Osteoblast (primary cell): ENCODE data around the gene ZNF101. TPM values are rescaled to one million over a fixed set of nuclear protein-coding genes. Genes with fewer than 3 reads are reported as not detected.

Experiments
- DNase-seq: peaks from one replicate; pipeline ENCODE4 v3.0.0; 2011; ENCODE audit warnings: low spot score, mixed read lengths; ENCODE audit not compliant: insufficient read length; ENCODE audit errors: missing footprints
- H2AFZ ChIP-seq: 2 replicates; pipeline ENCODE4 v1.6.0; 2011; ENCODE audit warnings: mild to moderate bottlenecking, low read length
- H3K27ac ChIP-seq: 2 replicates; pipeline ENCODE4 v1.5.1; 2011; ENCODE audit warnings: mild to moderate bottlenecking, low read depth, low read length, moderate library complexity
- H3K27me3 ChIP-seq: 2 replicates; pipeline ENCODE4 v1.6.0; 2012; ENCODE audit warnings: mild to moderate bottlenecking, control low read depth, inconsistent platforms, low read length, moderate library complexity; ENCODE audit not compliant: insufficient read depth
- H3K36me3 ChIP-seq: 2 replicates; pipeline ENCODE4 v1.5.1; 2011; ENCODE audit warnings: mild to moderate bottlenecking, low read length, control low read depth, moderate library complexity; ENCODE audit not compliant: insufficient read depth
- H3K4me1 ChIP-seq: 2 replicates; pipeline ENCODE4 v1.5.1; 2011; ENCODE audit warnings: mild to moderate bottlenecking, low read length, control low read depth, moderate library complexity; ENCODE audit not compliant: insufficient read depth
- H3K4me2 ChIP-seq: 2 replicates; pipeline ENCODE4 v1.6.0; 2011; ENCODE audit warnings: mild to moderate bottlenecking, low read length; ENCODE audit not compliant: insufficient read depth
- H3K4me3 ChIP-seq: fragments of 200-600 bp; sonication (generic); 3 replicates; pipeline ENCODE4 v1.5.1; 2012; ENCODE audit warnings: mild to moderate bottlenecking, low read length, inconsistent platforms; ENCODE audit not compliant: insufficient read depth
- H3K79me2 ChIP-seq: 2 replicates; pipeline ENCODE4 v1.6.0; 2012; ENCODE audit warnings: mild to moderate bottlenecking, low read length, control low read depth, inconsistent platforms; ENCODE audit not compliant: insufficient read depth
- H3K9me3 ChIP-seq: 2 replicates; pipeline ENCODE4 v1.5.1; 2011; ENCODE audit warnings: low read depth, low read length, control low read depth
- H4K20me1 ChIP-seq: 2 replicates; pipeline ENCODE4 v1.6.0; 2012; ENCODE audit warnings: mild to moderate bottlenecking, low read length, control low read depth; ENCODE audit not compliant: insufficient read depth
- total RNA-seq: library from RNA; depleted of rRNA; stranded (reverse); fragments of >200 nt; gene quantifications from 2 replicates; pipeline ENCODE4 v1.2.3, GENCODE V29; 2012
- TF ChIP-seq, protein P1 (sequence below): IDR thresholded peaks from 2 replicates; pipeline ENCODE4 v1.5.1; 2011; ENCODE audit warnings: mild to moderate bottlenecking, low read depth, low read length, moderate library complexity; ENCODE audit errors: extremely low read depth

The ZNF101 gene
- total RNA-seq, 1 donor: 7.2 TPM

GRCh38 chr19:19636573-19637185, 32.0 kb upstream of the ZNF101 start:
- Histone ChIP-seq H3K9me3 (no peaks in the 10 kb centered on the region), H3K4me2 (no peak overlapping the region), H3K79me2 (no peaks in the 10 kb centered on the region), H3K27ac (no peak overlapping the region), H4K20me1 (no peaks in the 10 kb centered on the region), H3K27me3 (no peaks in the 10 kb centered on the region), H2AFZ (no peak overlapping the region), H3K36me3 (peaks cover 36% of the 10 kb centered on the region), H3K4me3 (no peak overlapping the region), H3K4me1 (no peaks in the 10 kb centered on the region)
- TF ChIP-seq, protein P1, sequence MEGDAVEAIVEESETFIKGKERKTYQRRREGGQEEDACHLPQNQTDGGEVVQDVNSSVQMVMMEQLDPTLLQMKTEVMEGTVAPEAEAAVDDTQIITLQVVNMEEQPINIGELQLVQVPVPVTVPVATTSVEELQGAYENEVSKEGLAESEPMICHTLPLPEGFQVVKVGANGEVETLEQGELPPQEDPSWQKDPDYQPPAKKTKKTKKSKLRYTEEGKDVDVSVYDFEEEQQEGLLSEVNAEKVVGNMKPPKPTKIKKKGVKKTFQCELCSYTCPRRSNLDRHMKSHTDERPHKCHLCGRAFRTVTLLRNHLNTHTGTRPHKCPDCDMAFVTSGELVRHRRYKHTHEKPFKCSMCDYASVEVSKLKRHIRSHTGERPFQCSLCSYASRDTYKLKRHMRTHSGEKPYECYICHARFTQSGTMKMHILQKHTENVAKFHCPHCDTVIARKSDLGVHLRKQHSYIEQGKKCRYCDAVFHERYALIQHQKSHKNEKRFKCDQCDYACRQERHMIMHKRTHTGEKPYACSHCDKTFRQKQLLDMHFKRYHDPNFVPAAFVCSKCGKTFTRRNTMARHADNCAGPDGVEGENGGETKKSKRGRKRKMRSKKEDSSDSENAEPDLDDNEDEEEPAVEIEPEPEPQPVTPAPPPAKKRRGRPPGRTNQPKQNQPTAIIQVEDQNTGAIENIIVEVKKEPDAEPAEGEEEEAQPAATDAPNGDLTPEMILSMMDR: no peak
- DNase-seq: peak; percentile 87

GRCh38 chr19:19637186-19637522, 31.5 kb upstream of the ZNF101 start:
- H3K9me3 ChIP-seq: no peaks in the 10 kb centered on the region
- TF ChIP-seq, protein P1: no peak

DNA sequence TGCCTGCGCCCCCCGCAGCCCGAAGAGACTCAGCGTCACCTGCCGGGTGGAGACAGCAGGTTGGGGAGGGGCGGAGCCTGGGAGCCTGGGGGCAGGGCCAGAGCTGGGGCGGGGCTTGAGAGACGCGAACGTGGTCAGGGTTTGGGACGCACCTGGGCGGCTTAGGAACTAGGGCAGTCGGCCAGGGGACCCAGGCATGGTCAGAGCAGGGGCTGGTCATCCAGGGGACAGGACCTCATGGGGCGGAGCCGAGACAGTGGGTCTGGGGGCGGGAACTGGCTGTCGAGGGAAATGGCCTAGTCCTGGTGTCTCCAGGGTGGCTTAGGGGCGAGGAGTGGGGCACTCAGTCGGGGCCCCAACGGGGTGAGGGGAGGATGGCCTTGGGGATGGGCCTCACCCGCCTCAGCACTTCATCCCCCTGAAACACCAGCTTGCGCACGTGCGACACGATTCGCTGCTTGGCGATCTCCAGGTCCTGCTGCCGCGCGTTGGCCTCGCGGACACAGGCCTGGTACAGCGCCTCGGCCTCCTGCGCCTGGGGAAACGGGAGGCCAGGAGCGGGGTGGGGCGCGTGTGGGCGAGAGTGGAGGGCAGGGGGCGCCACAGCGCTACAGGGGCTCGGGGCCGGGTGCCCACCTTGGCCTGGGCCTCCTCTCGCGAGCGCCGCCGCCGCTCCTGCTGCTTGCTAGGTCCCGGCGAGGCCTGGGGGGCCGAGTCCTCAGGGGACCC, 31.0 kb upstream of the ZNF101 start:
- DNase-seq: no peak
- no peak overlapping the region for H2AFZ ChIP-seq
- no peaks in the 10 kb centered on the region for H3K9me3 ChIP-seq
- H4K20me1 ChIP-seq: no peaks in the 10 kb centered on the region
- no peaks in the 10 kb centered on the region for H3K27me3 ChIP-seq
- H3K36me3 ChIP-seq: peaks cover 34% of the 10 kb centered on the region
- TF ChIP-seq, protein P1: no peak
- no peak overlapping the region for H3K27ac ChIP-seq
- no peak overlapping the region for H3K4me2 ChIP-seq
- peaks cover 2% of the 10 kb centered on the region for H3K79me2 ChIP-seq
- H3K4me1 ChIP-seq: no peaks in the 10 kb centered on the region
- H3K4me3 ChIP-seq: no peak overlapping the region

More at GRCh38 chr19:19637186-19637522, 31.5 kb upstream of the ZNF101 start:
- Histone ChIP-seq H3K4me3 (no peak overlapping the region), H3K4me2 (no peak overlapping the region), H3K79me2 (no peaks in the 10 kb centered on the region), H4K20me1 (no peaks in the 10 kb centered on the region), H3K27ac (no peak overlapping the region), H3K4me1 (no peaks in the 10 kb centered on the region), H3K27me3 (no peaks in the 10 kb centered on the region), H3K36me3 (peaks cover 37% of the 10 kb centered on the region), H2AFZ (no peak overlapping the region)
- DNase-seq: no peak

DNA sequence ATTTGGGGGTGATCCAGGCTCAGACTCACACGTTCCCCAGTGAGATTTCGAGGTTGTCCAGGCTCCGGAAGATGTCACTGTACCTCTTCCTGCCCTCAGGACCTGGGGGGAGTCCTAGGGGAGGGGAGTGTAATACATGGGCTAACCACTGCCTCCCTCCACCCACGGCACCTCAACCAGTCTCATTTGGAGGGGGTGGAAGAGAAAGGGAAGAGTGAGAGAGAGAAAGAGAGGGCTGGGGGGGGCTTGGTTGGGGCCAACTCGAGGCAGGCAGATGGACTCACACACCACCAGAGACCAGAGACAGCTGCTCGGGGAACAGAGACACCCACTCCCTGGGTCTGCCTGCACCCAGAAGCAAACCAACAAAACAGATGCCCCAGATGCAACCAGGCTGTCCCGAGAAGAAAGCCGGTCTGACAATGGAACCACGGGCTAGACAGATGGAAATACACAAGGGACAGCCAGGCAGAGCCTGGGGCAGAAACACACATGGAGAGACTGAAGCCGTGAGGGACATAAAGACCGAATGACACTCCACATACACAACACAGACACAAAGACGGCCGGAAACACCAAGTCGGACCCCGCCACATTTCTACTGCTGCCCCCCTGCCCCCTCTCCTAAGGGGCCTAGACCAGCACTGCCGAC, 26.0 kb upstream of the ZNF101 start:
- H3K27ac ChIP-seq: peak overlapping the region; percentile 45
- H3K4me2 ChIP-seq: peak overlapping the region; percentile 86
- H4K20me1 ChIP-seq: no peaks in the 10 kb centered on the region
- TF ChIP-seq, protein P1: no peak
- no peaks in the 10 kb centered on the region for H3K27me3 ChIP-seq
- H2AFZ ChIP-seq: peak overlapping the region; percentile 89
- peak overlapping the region; percentile 97 for H3K4me3 ChIP-seq
- peaks cover 8% of the 10 kb centered on the region for H3K79me2 ChIP-seq
- peaks cover 30% of the 10 kb centered on the region for H3K36me3 ChIP-seq
- H3K9me3 ChIP-seq: no peaks in the 10 kb centered on the region
- H3K4me1 ChIP-seq: peaks cover 8% of the 10 kb centered on the region
- DNase-seq: peak; percentile 93
